Suprapubic skin (tissue), 4 donors: ENCODE results near the gene RBMS3. TPM values are rescaled to one million over a fixed set of nuclear protein-coding genes. Genes with fewer than 3 reads are reported as not detected.

Experiments used
- DNase-seq, 2 donors: peaks; one replicate each; pipeline ENCODE4 v3.0.0-alpha.2; 2019; ENCODE audit warnings: low spot score in 2 of 2
- H3K27ac ChIP-seq: fragments of 200-600 bp; sonication (generic); one replicate; pipeline ENCODE4 v1.5.1; 2019
- H3K27me3 ChIP-seq: fragments of 200-600 bp; sonication (generic); one replicate; pipeline ENCODE4 v1.5.1; 2019
- H3K36me3 ChIP-seq: fragments of 200-600 bp; sonication (generic); one replicate; pipeline ENCODE4 v1.5.1; 2019
- H3K4me1 ChIP-seq: fragments of 200-600 bp; sonication (generic); one replicate; pipeline ENCODE4 v1.5.1; 2019
- H3K4me3 ChIP-seq: fragments of 200-600 bp; sonication (generic); one replicate; pipeline ENCODE4 v1.5.1; 2019; ENCODE audit warnings: mild to moderate bottlenecking
- H3K9me3 ChIP-seq: fragments of 200-600 bp; sonication (generic); one replicate; pipeline ENCODE4 v1.5.1; 2019
- EP300 ChIP-seq: sonication (generic); formaldehyde crosslinking; IDR thresholded peaks from one replicate; pipeline ENCODE4 v1.6.1; 2017; ENCODE audit warnings: antibody characterized with exemption
- POLR2A ChIP-seq, 2 donors: fragments of 450-650 bp; IDR thresholded peaks; one replicate each; pipeline ENCODE4 v1.6.1; 2017; ENCODE audit warnings: antibody characterized with exemption in 2 of 2, mild to moderate bottlenecking in 2 of 2, moderate library complexity in 2 of 2
- POLR2AphosphoS5 ChIP-seq, 3 donors: sonication (generic); formaldehyde crosslinking; IDR thresholded peaks; one replicate each; pipeline ENCODE4 v1.6.1; 2017; ENCODE audit warnings: antibody characterized with exemption in 3 of 3
- WGBS: methylation state at CpG from one replicate; pipeline ENCODE4 v1.1.5; 2018; 5-methylcytosine and 5-hydroxymethylcytosine counted together
- total RNA-seq, 4 donors: library from RNA; depleted of rRNA; stranded (reverse); fragments of >200 nt; gene quantifications; one replicate each; pipeline ENCODE4 v1.1.0, GENCODE V29; 2016
- TF ChIP-seq, protein P1 (sequence below), 2 donors: fragments of 200-600 bp in 1 of 2; fragments of 450-650 bp in 1 of 2; sonication (generic) in 1 of 2; IDR thresholded peaks; one replicate each; pipeline ENCODE4 v1.5.1; 2016 to 2019; ENCODE audit warnings: antibody characterized with exemption in 2 of 2, mild to moderate bottlenecking in 1 of 2, moderate library complexity in 1 of 2

RBMS3 gene
- total RNA-seq, 4 donors from 2014 or later = 7.7 to 23.4 (median 11.9) TPM

DNA sequence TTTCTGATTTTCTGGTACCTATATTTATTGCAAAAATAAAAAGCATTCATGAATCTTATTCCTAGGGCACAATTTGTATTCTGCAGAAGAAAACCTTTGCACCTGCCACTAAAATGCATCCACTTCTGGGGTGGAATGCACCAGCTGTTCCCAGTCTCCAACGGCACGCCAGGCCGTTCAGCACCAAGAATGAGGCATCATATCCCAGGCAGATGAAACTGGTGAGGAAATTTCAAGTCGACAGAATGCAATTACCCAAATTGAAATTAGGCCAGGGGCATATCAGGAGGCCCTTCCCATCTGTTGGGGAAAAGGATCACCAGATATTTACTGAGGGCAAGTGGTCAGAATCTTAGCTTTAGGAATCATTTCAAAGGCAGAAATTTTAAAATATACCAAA, 13.6 kb upstream of the RBMS3 start:
- 88% methylated on average over 4 of the region's 4 CpGs for WGBS
- Histone ChIP-seq H3K4me1 (no peaks in the 10 kb centered on the region), H3K9me3 (no peaks in the 10 kb centered on the region), H3K36me3 (no peaks in the 10 kb centered on the region), H3K4me3 (no peak overlapping the region), H3K27ac (no peak overlapping the region), H3K27me3 (no peaks in the 10 kb centered on the region)
- DNase-seq = no peak
- TF ChIP-seq, protein P1, sequence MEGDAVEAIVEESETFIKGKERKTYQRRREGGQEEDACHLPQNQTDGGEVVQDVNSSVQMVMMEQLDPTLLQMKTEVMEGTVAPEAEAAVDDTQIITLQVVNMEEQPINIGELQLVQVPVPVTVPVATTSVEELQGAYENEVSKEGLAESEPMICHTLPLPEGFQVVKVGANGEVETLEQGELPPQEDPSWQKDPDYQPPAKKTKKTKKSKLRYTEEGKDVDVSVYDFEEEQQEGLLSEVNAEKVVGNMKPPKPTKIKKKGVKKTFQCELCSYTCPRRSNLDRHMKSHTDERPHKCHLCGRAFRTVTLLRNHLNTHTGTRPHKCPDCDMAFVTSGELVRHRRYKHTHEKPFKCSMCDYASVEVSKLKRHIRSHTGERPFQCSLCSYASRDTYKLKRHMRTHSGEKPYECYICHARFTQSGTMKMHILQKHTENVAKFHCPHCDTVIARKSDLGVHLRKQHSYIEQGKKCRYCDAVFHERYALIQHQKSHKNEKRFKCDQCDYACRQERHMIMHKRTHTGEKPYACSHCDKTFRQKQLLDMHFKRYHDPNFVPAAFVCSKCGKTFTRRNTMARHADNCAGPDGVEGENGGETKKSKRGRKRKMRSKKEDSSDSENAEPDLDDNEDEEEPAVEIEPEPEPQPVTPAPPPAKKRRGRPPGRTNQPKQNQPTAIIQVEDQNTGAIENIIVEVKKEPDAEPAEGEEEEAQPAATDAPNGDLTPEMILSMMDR (IDR thresholded peaks at IDR 0.05) = no peak
- TF ChIP-seq POLR2A (IDR thresholded peaks at IDR 0.05) = no peak
- no peak for TF ChIP-seq EP300
- no peak for TF ChIP-seq POLR2AphosphoS5 (IDR thresholded peaks at IDR 0.05)

DNA sequence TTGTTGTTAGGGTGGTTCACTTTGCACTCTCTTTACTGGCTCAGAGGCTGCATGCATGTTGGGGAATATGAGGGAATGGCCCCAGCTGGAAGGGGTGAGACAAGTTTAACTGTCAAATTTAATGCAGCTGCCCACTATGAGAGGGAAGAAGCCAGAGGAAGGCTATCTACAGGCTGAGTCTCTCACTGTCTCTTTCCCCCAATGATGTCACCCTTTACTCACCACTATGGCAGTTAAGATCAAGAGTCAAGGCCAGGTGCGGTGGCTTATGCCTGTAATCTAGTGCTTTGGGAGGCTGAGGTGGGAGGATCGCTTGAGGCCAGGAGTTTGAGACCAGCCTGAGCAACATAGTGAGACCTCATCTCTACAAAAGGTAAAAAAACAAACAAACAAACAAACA, 12.2 kb upstream of the RBMS3 start:
- WGBS = 93% methylated on average over 2 of the region's 2 CpGs
- Histone ChIP-seq H3K4me3 (no peak overlapping the region), H3K4me1 (no peaks in the 10 kb centered on the region), H3K36me3 (no peaks in the 10 kb centered on the region), H3K9me3 (no peaks in the 10 kb centered on the region), H3K27me3 (no peaks in the 10 kb centered on the region), H3K27ac (no peak overlapping the region)
- DNase-seq = no peak
- TF ChIP-seq EP300 (no peak), POLR2A (IDR thresholded peaks at IDR 0.05) (no peak), POLR2AphosphoS5 (IDR thresholded peaks at IDR 0.05) (no peak)
- TF ChIP-seq, protein P1 (IDR thresholded peaks at IDR 0.05) = no peak

DNA sequence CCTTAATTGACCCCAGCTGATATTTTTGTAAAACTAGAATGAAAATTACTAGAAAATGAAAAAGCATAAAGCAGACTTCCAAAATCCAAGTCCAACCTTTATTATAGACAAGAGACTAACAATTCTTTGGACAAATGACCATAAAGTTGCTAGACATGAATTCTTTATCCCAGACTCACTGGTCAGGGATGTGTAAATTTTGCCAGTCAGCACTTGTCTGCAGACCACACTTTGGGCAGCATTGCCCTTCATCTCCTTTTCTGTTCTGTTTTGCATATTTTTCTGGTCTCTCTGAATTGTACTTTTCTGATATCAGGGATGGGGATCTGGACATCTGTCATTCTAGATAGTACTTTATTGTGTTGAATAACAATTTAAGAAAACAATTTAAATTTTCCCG, 10.1 kb upstream of the RBMS3 start:
- Histone ChIP-seq H3K9me3 (no peaks in the 10 kb centered on the region), H3K27ac (no peak overlapping the region), H3K4me1 (no peaks in the 10 kb centered on the region), H3K36me3 (no peaks in the 10 kb centered on the region), H3K4me3 (no peak overlapping the region), H3K27me3 (no peaks in the 10 kb centered on the region)
- 89% methylated on average over 1 of the region's 1 CpG for WGBS
- DNase-seq = no peak
- TF ChIP-seq, protein P1 (IDR thresholded peaks at IDR 0.05) = no peak
- no peak for TF ChIP-seq POLR2A (IDR thresholded peaks at IDR 0.05)
- TF ChIP-seq POLR2AphosphoS5 (IDR thresholded peaks at IDR 0.05) = no peak
- no peak for TF ChIP-seq EP300

DNA sequence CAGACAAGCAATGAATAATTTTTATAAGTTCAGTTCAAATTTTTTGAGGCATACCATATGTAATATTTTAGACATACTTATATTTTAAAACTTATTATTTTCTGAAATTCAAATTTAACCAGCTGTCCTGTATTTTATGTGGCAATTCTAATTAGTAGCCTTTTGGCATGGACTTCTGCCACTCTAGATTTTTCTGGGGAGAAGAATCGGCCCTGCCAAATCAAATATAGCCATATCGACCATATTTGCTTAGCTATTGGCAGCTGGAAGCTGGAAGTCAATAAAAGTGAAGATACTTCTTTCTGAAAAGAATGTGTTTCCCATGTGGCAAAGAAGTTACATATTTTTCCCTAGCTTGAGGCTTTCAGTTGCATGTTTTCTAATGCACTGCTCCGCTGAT, 9.4 kb upstream of the RBMS3 start:
- H3K9me3 ChIP-seq = no peaks in the 10 kb centered on the region
- no peaks in the 10 kb centered on the region for H3K27me3 ChIP-seq
- DNase-seq = no peak
- WGBS = 73% methylated on average over 3 of the region's 3 CpGs
- no peak overlapping the region for H3K27ac ChIP-seq
- H3K4me3 ChIP-seq = no peak overlapping the region
- no peaks in the 10 kb centered on the region for H3K4me1 ChIP-seq
- TF ChIP-seq POLR2AphosphoS5 (IDR thresholded peaks at IDR 0.05) (no peak), POLR2A (IDR thresholded peaks at IDR 0.05) (no peak), EP300 (no peak)
- TF ChIP-seq, protein P1 (IDR thresholded peaks at IDR 0.05) = no peak
- no peaks in the 10 kb centered on the region for H3K36me3 ChIP-seq

DNA sequence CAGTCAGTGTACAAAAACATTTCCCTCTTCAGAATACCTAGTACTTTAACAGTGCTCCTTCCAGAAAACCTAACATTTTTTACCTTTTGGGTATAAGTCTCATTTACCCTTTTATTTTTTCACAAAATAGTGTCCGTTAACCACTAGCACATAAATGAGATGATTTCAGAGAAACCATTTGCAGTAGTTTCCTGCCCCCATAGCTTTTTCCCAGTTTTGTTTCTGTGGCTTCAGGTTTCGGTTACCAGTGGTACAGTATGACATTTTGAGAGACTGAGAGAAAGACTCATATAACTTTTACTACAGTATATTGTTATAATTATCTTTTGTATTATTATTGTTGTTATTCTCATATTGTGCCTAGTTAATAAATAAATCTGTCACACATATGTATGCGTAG, 6.2 kb upstream of the RBMS3 start:
- no peak for DNase-seq
- H3K36me3 ChIP-seq = no peaks in the 10 kb centered on the region
- H3K27ac ChIP-seq = no peak overlapping the region
- H3K9me3 ChIP-seq = no peaks in the 10 kb centered on the region
- no peaks in the 10 kb centered on the region for H3K27me3 ChIP-seq
- WGBS = 94% methylated on average over 3 of the region's 3 CpGs
- H3K4me3 ChIP-seq = no peak overlapping the region
- no peak for TF ChIP-seq POLR2AphosphoS5 (IDR thresholded peaks at IDR 0.05)
- no peak for TF ChIP-seq POLR2A (IDR thresholded peaks at IDR 0.05)
- TF ChIP-seq EP300 = no peak
- TF ChIP-seq, protein P1 (IDR thresholded peaks at IDR 0.05) = no peak
- H3K4me1 ChIP-seq = peaks cover 2% of the 10 kb centered on the region
